Measurements from ENCODE around the gene TGM5. TPM values are rescaled to one million over a fixed set of nuclear protein-coding genes. Genes with fewer than 3 reads are reported as not detected.

Gene TGM5
- total RNA-seq, 1 experiment from 2014 or later: not detected

DNA sequence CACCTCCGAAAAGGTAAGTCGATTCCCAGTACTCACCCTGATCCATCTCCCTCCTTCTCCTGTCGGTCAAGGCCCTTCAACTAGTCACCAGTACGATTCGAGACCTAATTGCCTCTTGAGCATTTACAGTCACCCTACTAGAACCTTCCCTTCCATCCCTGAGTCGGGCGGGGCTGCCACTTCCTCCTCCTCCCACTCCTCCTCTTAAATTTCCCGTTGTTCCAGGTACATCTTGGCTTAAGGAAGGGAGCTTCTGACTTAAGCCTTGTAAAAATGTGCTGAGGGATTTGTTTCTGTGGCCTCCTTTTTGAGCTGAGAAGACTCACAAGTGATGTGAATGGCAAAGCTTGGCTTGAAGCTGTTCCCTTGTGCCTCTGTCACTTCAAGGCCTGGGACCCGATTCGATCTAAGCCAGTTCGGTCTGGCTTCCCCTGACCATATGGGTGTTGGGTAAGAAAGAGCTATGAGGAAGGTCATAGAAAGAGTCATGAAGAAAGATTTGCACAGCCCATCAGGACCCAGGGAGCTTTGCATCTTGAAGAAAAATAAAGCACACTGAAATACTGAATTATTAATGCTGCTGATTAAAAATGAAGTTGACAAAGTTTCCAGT, 35.6 kb upstream of the TGM5 start, which contains the start of gene TGM7:
Gene TGM7 (minus strand): TSS at position 51 of the 613 bp plus-strand sequence.
- H3K4me1 Mint-ChIP-seq: peaks cover 9% of the 10 kb centered on the region
- no peak within 1 kb of the TSS for H3K27ac Mint-ChIP-seq
- no peak for DNase-seq (ENCODE audit: low spot score)
- no peaks in the 10 kb centered on the region for H3K36me3 Mint-ChIP-seq
- TF ChIP-seq, protein P1, sequence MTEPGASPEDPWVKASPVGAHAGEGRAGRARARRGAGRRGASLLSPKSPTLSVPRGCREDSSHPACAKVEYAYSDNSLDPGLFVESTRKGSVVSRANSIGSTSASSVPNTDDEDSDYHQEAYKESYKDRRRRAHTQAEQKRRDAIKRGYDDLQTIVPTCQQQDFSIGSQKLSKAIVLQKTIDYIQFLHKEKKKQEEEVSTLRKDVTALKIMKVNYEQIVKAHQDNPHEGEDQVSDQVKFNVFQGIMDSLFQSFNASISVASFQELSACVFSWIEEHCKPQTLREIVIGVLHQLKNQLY (CRISPR knock-in tag; IDR thresholded peaks at IDR 0.05): no peak
- TF ChIP-seq ZNF423 (CRISPR knock-in tag; IDR thresholded peaks at IDR 0.05): no peak
- H3K9me3 Mint-ChIP-seq: no peaks in the 10 kb centered on the region
- POLR2A ChIA-PET: no interaction called here
- no peak for ATAC-seq
- H3K4me3 Mint-ChIP-seq: no peak within 1 kb of the TSS
- H3K27me3 Mint-ChIP-seq (ENCODE audit: low read depth): no peaks in the 10 kb centered on the region
- CTCF ChIA-PET: interaction anchor here (0.9 to 1.0 kb wide), 2 partner anchors 9 to 83 kb away, joined by 3 read pairs; no protein-coding TSS in a partner anchor

DNA sequence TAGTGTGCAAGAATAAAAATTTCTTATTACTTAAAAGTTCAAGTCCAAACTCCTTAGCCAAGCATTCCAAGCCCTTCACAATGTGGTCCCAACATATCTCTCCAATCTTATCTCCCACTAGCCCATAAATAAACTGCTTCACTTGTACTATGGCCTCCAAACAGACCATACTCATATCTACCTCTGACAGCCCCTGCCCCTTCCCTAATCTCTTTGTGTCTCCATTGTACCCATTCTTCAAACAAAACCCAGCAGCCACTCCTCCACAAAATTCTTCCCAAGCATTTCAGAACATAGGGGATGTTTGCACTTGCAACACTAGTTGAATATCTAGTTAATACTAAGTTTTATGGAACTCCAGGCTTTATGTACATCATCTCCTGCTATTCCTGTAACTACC, 33.2 kb upstream of the TGM5 start:
- Mint-ChIP-seq H3K36me3 (no peaks in the 10 kb centered on the region), H3K27ac (no peak overlapping the region), H3K9me3 (no peaks in the 10 kb centered on the region), H3K4me1 (peaks cover 13% of the 10 kb centered on the region), H3K4me3 (no peak overlapping the region), H3K27me3 (ENCODE audit: low read depth) (no peaks in the 10 kb centered on the region; the same call in 1 of the 2 replicates)
- TF ChIP-seq, protein P2, sequence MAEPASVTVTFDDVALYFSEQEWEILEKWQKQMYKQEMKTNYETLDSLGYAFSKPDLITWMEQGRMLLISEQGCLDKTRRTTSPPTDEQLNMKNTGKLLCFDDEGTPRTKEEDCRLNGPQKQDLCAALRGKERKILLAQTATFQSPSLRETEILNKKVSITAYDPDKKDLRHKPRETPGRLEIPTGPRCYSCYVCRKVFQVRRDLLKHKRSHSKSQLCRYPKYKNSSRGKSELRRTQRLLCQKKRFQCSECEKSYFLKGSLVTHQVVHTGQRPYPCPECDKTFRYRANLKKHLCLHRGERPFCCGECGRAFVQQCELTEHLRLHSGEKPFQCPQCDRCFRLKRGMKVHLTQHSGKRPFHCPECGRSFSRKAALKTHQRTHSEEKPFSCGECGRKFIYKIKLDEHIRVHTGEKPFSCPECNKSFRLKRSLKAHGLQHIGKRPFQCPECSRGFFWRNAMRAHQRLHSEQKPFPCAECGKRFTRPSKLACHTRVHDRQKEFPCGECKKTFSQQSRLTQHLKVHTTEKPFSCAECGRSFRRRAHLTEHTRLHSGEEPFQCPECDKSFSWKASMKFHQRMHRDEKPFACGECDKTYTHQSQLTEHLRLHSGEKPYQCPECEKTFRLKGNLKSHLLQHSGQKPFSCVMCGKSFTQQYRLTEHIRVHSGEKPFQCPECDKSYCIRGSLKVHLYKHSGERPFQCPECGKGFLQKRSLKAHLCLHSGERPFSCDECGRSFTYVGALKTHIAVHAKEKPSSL (CRISPR knock-in tag; conservative IDR thresholded peaks at IDR 0.05): no peak
- TF ChIP-seq, protein P3, sequence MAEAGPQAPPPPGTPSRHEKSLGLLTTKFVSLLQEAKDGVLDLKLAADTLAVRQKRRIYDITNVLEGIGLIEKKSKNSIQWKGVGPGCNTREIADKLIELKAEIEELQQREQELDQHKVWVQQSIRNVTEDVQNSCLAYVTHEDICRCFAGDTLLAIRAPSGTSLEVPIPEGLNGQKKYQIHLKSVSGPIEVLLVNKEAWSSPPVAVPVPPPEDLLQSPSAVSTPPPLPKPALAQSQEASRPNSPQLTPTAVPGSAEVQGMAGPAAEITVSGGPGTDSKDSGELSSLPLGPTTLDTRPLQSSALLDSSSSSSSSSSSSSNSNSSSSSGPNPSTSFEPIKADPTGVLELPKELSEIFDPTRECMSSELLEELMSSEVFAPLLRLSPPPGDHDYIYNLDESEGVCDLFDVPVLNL (CRISPR knock-in tag; IDR thresholded peaks at IDR 0.05; ENCODE audit: borderline replicate concordance, low read depth): no peak
- TF ChIP-seq HMGA2 (CRISPR knock-in tag; IDR thresholded peaks at IDR 0.05): no peak
- TF ChIP-seq ZNF416 (CRISPR knock-in tag; IDR thresholded peaks at IDR 0.05): no peak
- ATAC-seq: no peak
- no peak for DNase-seq (ENCODE audit: low spot score)
- POLR2A ChIA-PET: no interaction called here
- CTCF ChIA-PET: no interaction called here

DNA sequence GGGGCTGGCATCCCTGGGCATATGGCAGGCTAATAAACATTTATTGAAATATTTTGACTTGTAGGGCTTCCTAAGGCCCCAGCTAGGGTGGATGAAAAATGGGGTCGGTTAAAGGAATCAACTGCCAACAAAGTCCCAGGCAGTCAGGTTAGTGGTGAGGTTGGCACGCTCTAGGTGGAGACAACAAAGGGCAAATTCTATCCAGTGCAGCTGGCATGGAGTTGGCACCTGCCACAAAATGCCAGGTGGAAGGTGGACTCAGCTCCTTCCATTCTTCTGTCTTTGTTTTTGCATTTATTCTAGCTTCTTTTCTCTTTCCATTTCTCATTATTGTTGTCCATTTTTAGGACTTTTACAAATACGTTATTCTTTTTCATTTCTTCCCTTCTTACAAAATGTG, 32.7 kb upstream of the TGM5 start:
- Mint-ChIP-seq H3K27ac (no peak overlapping the region), H3K4me3 (no peak overlapping the region), H3K27me3 (ENCODE audit: low read depth) (no peaks in the 10 kb centered on the region; the same call in none of the 2 replicates), H3K9me3 (no peaks in the 10 kb centered on the region), H3K4me1 (peaks cover 13% of the 10 kb centered on the region), H3K36me3 (no peaks in the 10 kb centered on the region)
- CTCF ChIA-PET: no interaction called here
- TF ChIP-seq NFATC4 (CRISPR knock-in tag; IDR thresholded peaks at IDR 0.05): no peak
- no peak for TF ChIP-seq ZNF423 (CRISPR knock-in tag; IDR thresholded peaks at IDR 0.05)
- TF ChIP-seq KAT7 (CRISPR knock-in tag; IDR thresholded peaks at IDR 0.05; ENCODE audit: borderline replicate concordance): no peak
- TF ChIP-seq ZBTB21 (CRISPR knock-in tag; IDR thresholded peaks at IDR 0.05; ENCODE audit: borderline replicate concordance): no peak
- TF ChIP-seq, protein P4, sequence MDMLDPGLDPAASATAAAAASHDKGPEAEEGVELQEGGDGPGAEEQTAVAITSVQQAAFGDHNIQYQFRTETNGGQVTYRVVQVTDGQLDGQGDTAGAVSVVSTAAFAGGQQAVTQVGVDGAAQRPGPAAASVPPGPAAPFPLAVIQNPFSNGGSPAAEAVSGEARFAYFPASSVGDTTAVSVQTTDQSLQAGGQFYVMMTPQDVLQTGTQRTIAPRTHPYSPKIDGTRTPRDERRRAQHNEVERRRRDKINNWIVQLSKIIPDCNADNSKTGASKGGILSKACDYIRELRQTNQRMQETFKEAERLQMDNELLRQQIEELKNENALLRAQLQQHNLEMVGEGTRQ (CRISPR knock-in tag; IDR thresholded peaks at IDR 0.05): no peak
- TF ChIP-seq ATF1 (CRISPR knock-in tag; IDR thresholded peaks at IDR 0.05): no peak
- TF ChIP-seq, protein P5, sequence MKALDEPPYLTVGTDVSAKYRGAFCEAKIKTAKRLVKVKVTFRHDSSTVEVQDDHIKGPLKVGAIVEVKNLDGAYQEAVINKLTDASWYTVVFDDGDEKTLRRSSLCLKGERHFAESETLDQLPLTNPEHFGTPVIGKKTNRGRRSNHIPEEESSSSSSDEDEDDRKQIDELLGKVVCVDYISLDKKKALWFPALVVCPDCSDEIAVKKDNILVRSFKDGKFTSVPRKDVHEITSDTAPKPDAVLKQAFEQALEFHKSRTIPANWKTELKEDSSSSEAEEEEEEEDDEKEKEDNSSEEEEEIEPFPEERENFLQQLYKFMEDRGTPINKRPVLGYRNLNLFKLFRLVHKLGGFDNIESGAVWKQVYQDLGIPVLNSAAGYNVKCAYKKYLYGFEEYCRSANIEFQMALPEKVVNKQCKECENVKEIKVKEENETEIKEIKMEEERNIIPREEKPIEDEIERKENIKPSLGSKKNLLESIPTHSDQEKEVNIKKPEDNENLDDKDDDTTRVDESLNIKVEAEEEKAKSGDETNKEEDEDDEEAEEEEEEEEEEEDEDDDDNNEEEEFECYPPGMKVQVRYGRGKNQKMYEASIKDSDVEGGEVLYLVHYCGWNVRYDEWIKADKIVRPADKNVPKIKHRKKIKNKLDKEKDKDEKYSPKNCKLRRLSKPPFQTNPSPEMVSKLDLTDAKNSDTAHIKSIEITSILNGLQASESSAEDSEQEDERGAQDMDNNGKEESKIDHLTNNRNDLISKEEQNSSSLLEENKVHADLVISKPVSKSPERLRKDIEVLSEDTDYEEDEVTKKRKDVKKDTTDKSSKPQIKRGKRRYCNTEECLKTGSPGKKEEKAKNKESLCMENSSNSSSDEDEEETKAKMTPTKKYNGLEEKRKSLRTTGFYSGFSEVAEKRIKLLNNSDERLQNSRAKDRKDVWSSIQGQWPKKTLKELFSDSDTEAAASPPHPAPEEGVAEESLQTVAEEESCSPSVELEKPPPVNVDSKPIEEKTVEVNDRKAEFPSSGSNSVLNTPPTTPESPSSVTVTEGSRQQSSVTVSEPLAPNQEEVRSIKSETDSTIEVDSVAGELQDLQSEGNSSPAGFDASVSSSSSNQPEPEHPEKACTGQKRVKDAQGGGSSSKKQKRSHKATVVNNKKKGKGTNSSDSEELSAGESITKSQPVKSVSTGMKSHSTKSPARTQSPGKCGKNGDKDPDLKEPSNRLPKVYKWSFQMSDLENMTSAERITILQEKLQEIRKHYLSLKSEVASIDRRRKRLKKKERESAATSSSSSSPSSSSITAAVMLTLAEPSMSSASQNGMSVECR (CRISPR knock-in tag; IDR thresholded peaks at IDR 0.05; ENCODE audit: borderline replicate concordance): no peak
- TF ChIP-seq NFYB (CRISPR knock-in tag; conservative IDR thresholded peaks at IDR 0.05; ENCODE audit: low read depth): no peak
- no peak for TF ChIP-seq EMX1 (CRISPR knock-in tag; IDR thresholded peaks at IDR 0.05)
- TF ChIP-seq, protein P3 (CRISPR knock-in tag; IDR thresholded peaks at IDR 0.05; ENCODE audit: borderline replicate concordance, low read depth): no peak
- TF ChIP-seq, protein P6, sequence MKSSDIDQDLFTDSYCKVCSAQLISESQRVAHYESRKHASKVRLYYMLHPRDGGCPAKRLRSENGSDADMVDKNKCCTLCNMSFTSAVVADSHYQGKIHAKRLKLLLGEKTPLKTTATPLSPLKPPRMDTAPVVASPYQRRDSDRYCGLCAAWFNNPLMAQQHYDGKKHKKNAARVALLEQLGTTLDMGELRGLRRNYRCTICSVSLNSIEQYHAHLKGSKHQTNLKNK (CRISPR knock-in tag; IDR thresholded peaks at IDR 0.05): no peak
- DNase-seq (ENCODE audit: low spot score) (no peak), ATAC-seq (no peak)
- POLR2A ChIA-PET: no interaction called here

All from WTC11 (cell line).